ENCODE measurements around the gene NMBR. TPM values are rescaled to one million over a fixed set of nuclear protein-coding genes. Genes with fewer than 3 reads are reported as not detected.
"Not testable (repeated sequence)": the region's sequence is repeated elsewhere in the genome, so short reads cannot be mapped to it uniquely, and the experiment has no call there.

Gene NMBR
- total RNA-seq, 1 experiment from 2014 or later = not detected

- DNase-seq (ENCODE audit: low read depth) = no peak
These were observed 88.2 kb downstream of the NMBR start for GRCh38 chr6:142058551-142059290.

DNA sequence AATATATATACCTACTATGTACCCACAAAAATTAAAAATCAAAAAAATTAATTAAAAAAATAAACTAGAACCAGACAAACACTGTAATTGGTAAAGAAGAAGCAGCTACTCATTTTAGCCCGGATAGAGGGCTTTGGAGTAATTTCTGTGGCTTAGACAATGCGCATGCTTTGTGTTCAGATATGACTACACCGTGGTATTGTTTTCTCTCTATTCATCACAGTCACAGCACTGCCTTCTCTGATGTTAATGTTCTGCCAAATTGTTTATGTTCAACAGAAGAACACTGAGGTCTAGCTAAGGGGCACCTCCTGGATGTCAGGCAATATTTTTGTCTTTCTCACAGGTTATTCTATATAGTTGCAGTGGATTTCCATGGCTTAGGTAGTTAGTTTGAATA lies 91.7 kb downstream of the NMBR start:
- DNase-seq (ENCODE audit: low read depth) = no peak

DNA sequence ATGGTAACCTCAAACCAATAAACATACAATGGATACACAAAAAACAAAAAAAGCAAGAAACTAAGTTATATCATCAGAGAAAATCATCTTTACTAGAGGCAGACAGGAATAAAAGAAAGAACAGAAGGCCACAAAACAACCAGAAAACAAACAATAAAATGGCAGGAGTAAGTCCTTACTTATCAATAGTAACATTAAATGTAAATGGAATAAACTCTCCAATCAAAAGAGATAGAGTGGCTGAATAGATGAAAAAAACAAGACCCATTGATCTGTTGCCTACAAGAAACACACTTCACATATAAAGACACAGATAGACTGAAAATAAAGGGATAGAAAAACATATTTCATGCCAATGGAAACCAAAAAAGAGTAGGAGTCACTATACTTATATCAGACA lies 95.5 kb downstream of the NMBR start:
- DNase-seq (ENCODE audit: low read depth) = no peak

- no peak for DNase-seq (ENCODE audit: low read depth)
These were observed 98.3 kb downstream of the NMBR start for GRCh38 chr6:142048593-142048980.

DNA sequence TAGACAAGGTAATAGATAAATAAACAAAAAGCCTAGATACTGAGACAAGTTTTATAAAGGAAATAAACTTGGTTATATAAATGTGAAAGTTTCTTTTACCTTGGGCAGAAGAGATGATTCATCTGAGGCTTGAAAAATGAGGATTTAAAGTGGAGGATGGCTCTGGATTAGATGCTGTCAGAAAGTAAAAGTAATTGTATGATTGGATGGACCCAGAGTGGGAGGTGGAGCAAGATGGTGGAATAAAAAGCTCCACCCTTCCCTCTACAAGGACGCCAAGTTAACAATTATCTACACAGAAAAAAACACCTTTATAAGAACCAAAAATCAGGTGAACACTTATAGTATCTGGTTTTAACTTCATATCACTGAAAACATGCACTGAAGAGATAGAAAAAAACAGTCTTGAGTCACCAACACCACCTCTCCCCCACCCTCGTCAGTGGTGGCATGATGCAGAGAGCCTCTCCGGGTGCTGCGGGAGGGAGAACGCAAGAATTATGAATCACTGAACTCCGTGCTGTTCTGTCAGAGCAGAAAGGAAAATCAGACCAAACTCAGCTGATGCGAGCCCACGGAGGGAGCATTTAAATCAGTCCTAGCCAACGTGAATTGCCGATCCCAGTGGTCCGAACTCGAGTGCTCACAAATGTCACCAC lies 98.9 kb downstream of the NMBR start:
- no peak for DNase-seq (ENCODE audit: low read depth)

DNA sequence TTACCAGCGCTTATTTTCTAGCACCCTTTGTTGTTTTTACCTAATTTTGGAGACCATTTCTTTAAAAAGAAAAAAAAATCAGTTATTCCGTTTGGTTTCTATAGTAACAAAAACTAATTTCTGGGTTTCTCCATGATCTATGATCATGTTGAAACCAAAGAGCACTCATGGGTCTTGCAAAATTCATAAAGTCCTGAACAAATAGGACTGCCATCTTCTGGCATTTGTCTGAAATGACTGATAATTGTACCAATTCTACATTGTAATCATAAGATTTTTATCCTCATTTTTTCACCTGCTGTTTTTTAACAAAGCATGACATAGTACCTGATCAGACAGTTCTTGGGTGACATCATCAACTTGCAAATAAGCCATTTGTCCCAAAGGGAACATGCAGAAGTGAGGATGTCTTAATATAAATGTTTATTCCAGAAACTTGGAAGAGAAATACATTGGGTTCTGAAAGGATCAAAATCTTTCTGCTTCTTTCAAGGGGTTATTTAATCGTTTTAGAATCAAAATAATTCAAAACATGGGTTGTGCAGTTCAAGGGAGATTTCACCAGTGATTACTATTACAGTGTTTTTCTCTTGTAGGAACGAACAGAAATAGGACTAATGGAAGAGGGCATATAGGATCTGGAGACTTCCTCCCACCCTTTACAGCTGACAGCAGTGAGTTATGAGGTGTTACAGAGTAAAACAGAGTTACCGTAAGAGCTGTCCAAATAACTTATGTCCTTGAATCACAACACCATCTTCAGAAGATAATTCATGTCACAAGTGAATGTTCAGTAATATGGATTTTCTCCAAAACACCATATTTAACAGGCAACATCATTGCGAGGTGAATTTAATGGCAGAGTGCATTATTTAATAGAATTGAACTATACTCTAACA lies 101.3 kb downstream of the NMBR start:
- peak; percentile 70 for DNase-seq (ENCODE audit: low read depth)

DNA sequence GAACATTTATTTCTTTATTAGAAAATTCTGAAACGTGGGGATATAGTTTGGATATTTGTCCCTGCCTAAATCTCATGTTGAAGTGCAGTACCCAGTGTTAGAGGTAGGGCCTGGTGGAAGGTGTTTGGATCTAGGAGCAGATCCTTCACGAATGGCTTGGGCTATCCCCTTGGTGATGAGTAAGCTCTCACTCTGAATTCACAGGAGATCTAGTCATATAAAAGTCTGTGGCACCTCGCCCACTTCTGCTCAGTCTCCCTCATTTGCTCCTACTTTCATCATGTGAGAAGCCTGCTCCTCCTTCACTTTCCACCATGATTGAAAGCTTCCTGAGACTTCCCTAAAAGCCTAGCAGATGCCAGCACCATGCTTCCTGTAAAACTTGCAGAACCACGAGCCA lies 111.0 kb downstream of the NMBR start:
- DNase-seq (ENCODE audit: low read depth) = no peak

DNA sequence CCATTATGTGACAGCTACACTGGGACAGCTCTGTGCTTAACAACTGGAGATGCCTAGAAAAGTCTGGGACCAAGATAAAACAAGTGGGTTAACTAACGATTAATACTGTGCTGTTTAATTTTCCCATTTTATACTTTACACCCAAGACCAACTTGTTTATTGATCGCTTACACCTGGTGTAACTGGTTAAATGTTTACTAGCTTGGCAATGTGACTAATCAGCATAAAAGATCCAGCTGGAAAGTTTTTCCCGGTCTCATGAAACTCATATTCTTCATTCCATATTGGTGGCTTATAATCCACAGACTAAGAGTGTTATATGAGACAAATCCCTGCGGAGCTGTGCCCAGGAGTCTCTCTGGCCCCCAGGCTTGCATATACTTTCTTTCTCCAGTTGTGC lies 115.9 kb downstream of the NMBR start:
- no peak for DNase-seq (ENCODE audit: low read depth)

GRCh38 chr6:142030115-142030619 lies 116.8 kb downstream of the NMBR start:
- no peak for DNase-seq (ENCODE audit: low read depth)

GRCh38 chr6:142028527-142028926 lies 118.4 kb downstream of the NMBR start:
- no peak for DNase-seq (ENCODE audit: low read depth)

GRCh38 chr6:142027804-142028203 lies 119.1 kb downstream of the NMBR start:
- not testable (repeated sequence) for DNase-seq (ENCODE audit: low read depth)

GRCh38 chr6:142027074-142027473 lies 119.8 kb downstream of the NMBR start:
- DNase-seq (ENCODE audit: low read depth) = no peak

- DNase-seq (ENCODE audit: low read depth) = no peak
These were observed 120.5 kb downstream of the NMBR start for GRCh38 chr6:142026471-142026870.

Other genes with a start within 250 kb of the NMBR start
- gene GJE1, start 14.2 kb downstream of the NMBR start, total RNA-seq (2014; rRNA removed) = not detected in 2 replicates
- gene VTA1, start 141 bp upstream of the NMBR start, total RNA-seq (2014; rRNA removed) = 72.8 and 82.8 TPM in 2 replicates
- gene ADGRG6, start 154.9 kb upstream of the NMBR start, total RNA-seq (2014; rRNA removed) = 1.0 and 1.8 TPM in 2 replicates

Data from LHCN-M2 (cell line).